ENCODE results near the gene CYYR1. TPM values are rescaled to one million over a fixed set of nuclear protein-coding genes. Genes with fewer than 3 reads are reported as not detected.

The CYYR1 gene
- total RNA-seq, 1 experiment from 2014 or later = not detected

DNA sequence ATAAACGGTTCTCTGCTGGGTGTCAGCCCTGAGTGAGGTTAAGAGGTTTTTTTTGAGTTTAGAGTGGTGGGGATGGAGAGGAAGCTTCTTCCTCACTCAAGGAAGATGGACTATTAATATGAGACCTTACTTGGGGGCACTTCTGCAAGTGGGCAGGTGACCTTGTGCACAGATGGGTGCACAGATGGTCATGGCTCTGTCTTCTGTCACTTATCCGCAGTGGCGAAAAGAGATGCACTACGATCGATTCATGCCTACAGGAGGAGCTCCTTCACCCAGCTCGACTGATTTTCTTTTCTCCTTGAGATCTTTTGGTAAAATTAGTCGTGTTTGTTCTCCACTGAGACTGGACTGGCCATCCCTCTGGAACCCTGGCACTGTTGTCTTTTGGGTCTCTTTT lies 22.9 kb upstream of the CYYR1 start:
- ATAC-seq = no peak
- POLR2A ChIA-PET (ENCODE audit: unreplicated experiment) = no interaction called here
- H2AFZ ChIP-seq (ENCODE audit: low read length) = no peak overlapping the region

DNA sequence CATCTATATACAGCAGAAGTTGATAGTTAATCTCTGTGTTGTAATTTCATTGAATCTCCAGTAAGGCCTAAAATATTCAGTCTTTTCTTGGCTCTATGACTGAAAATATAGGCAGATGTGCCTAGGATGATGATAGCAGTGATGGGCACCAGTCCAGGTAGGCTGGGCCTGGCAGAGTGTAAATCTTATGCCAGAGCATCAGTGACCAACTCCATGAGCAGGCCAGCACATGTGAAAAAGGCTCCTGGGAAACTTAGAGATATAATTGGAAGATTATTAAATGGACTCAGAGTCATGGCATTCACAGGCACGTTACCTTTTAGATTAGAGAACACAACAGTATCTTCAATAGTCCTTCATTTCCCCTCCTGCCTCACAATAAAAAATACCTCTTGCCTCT lies 20.7 kb upstream of the CYYR1 start:
- H3K9me2 ChIP-seq (replicated peaks; ENCODE audit: low read length) = no peaks in the 10 kb centered on the region
- ChIA-PET POLR2A (ENCODE audit: unreplicated experiment) (no interaction called here), CTCF (no interaction called here)
- no peaks in the 10 kb centered on the region for H4K20me1 ChIP-seq (ENCODE audit: low read length)
- no peak overlapping the region for H3K9ac ChIP-seq (ENCODE audit: low read length)
- H3K36me3 ChIP-seq (ENCODE audit: low read depth, low read length) = no peaks in the 10 kb centered on the region
- intact Hi-C loops (cut with micrococcal nuclease) = no loop called here
- ATAC-seq = no peak
- H3K4me2 ChIP-seq (ENCODE audit: low read length) = no peak overlapping the region
- H3F3A ChIP-seq (ENCODE audit: low read length, unreplicated experiment) = no peaks in the 10 kb centered on the region
- no peak for DNase-seq
- H2AFZ ChIP-seq (ENCODE audit: low read length) = no peak overlapping the region
- H3K4me1 ChIP-seq (ENCODE audit: insufficient read depth, low read length) = no peaks in the 10 kb centered on the region
- no peak overlapping the region for H3K4me3 ChIP-seq (ENCODE audit: low read length)
- no peak overlapping the region for H3K27ac ChIP-seq (ENCODE audit: low read length)
- no peaks in the 10 kb centered on the region for H3K79me2 ChIP-seq (ENCODE audit: low read length)
- H3K9me3 ChIP-seq (ENCODE audit: low read length) = no peaks in the 10 kb centered on the region
- TF ChIP-seq EZH2phosphoT487 (IDR thresholded peaks at IDR 0.05; ENCODE audit: borderline replicate concordance, low read length) = no peak
- TF ChIP-seq EZH2 (IDR thresholded peaks at IDR 0.05; ENCODE audit: low read length, unreplicated experiment) = no peak
- no TSS peak for BruUV-seq (replicated peaks)
- no peaks in the 10 kb centered on the region for H3K27me3 ChIP-seq (ENCODE audit: low read length)

More for the DNA sequence above, 22.9 kb upstream of the CYYR1 start:
- DNase-seq = no peak
- CTCF ChIA-PET = no interaction called here
- H3K79me2 ChIP-seq (ENCODE audit: low read length) = no peaks in the 10 kb centered on the region
- H3K4me3 ChIP-seq (ENCODE audit: low read length) = no peak overlapping the region
- no peaks in the 10 kb centered on the region for H3K9me2 ChIP-seq (replicated peaks; ENCODE audit: low read length)
- no TSS peak for BruUV-seq (replicated peaks)
- intact Hi-C loops (cut with micrococcal nuclease) = no loop called here
- no peaks in the 10 kb centered on the region for H4K20me1 ChIP-seq (ENCODE audit: low read length)
- no peak overlapping the region for H3K27ac ChIP-seq (ENCODE audit: low read length)
- H3K9me3 ChIP-seq (ENCODE audit: low read length) = no peaks in the 10 kb centered on the region
- no peaks in the 10 kb centered on the region for H3K4me1 ChIP-seq (ENCODE audit: insufficient read depth, low read length)
- no peaks in the 10 kb centered on the region for H3K27me3 ChIP-seq (ENCODE audit: low read length)
- no peak for TF ChIP-seq EZH2 (IDR thresholded peaks at IDR 0.05; ENCODE audit: low read length, unreplicated experiment)
- no peak for TF ChIP-seq EZH2phosphoT487 (IDR thresholded peaks at IDR 0.05; ENCODE audit: borderline replicate concordance, low read length)
- TF ChIP-seq, protein P1, sequence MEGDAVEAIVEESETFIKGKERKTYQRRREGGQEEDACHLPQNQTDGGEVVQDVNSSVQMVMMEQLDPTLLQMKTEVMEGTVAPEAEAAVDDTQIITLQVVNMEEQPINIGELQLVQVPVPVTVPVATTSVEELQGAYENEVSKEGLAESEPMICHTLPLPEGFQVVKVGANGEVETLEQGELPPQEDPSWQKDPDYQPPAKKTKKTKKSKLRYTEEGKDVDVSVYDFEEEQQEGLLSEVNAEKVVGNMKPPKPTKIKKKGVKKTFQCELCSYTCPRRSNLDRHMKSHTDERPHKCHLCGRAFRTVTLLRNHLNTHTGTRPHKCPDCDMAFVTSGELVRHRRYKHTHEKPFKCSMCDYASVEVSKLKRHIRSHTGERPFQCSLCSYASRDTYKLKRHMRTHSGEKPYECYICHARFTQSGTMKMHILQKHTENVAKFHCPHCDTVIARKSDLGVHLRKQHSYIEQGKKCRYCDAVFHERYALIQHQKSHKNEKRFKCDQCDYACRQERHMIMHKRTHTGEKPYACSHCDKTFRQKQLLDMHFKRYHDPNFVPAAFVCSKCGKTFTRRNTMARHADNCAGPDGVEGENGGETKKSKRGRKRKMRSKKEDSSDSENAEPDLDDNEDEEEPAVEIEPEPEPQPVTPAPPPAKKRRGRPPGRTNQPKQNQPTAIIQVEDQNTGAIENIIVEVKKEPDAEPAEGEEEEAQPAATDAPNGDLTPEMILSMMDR (conservative IDR thresholded peaks at IDR 0.05; ENCODE audit: low read depth, low read length) = no peak
- H3K9ac ChIP-seq (ENCODE audit: low read length) = no peak overlapping the region
- no peak overlapping the region for H3K4me2 ChIP-seq (ENCODE audit: low read length)
- H3F3A ChIP-seq (ENCODE audit: low read length, unreplicated experiment) = no peaks in the 10 kb centered on the region
- no peaks in the 10 kb centered on the region for H3K36me3 ChIP-seq (ENCODE audit: low read depth, low read length)

DNA sequence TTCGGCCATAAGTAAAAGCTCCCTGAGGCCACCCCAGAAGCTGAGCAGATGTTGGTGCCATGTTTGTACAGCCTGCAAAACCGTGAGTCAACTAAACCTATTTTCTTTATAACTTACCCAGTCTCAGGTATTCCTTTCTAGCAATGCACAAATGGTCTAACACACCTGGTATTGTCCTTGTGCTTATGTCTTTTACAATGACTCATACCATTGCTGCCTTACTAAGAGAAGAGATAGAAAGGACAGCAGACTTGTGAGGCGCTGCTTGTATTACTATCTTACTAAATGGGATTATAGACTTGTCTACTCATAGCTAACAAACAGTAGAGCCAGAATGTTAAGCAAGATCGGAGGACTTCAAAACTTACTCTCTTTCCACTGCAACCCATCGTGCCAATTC lies 18.5 kb upstream of the CYYR1 start:
- no peak overlapping the region for H3K4me3 ChIP-seq (ENCODE audit: low read length)
- no peaks in the 10 kb centered on the region for H4K20me1 ChIP-seq (ENCODE audit: low read length)
- no peak for DNase-seq
- peaks cover 14% of the 10 kb centered on the region for H3K4me1 ChIP-seq (ENCODE audit: insufficient read depth, low read length)
- ATAC-seq = no peak
- intact Hi-C loops (cut with micrococcal nuclease) = no loop called here
- no peaks in the 10 kb centered on the region for H3K9me2 ChIP-seq (replicated peaks; ENCODE audit: low read length)
- no peak for TF ChIP-seq EZH2phosphoT487 (IDR thresholded peaks at IDR 0.05; ENCODE audit: borderline replicate concordance, low read length)
- H3K9me3 ChIP-seq (ENCODE audit: low read length) = no peaks in the 10 kb centered on the region
- BruUV-seq (replicated peaks) = no TSS peak
- no peak overlapping the region for H3K9ac ChIP-seq (ENCODE audit: low read length)
- H2AFZ ChIP-seq (ENCODE audit: low read length) = no peak overlapping the region
- no peak overlapping the region for H3K4me2 ChIP-seq (ENCODE audit: low read length)
- ChIA-PET CTCF (no interaction called here), POLR2A (ENCODE audit: unreplicated experiment) (no interaction called here)
- H3F3A ChIP-seq (ENCODE audit: low read length, unreplicated experiment) = no peaks in the 10 kb centered on the region
- no peak overlapping the region for H3K27ac ChIP-seq (ENCODE audit: low read length)
- H3K27me3 ChIP-seq (ENCODE audit: low read length) = no peaks in the 10 kb centered on the region
- H3K36me3 ChIP-seq (ENCODE audit: low read depth, low read length) = no peaks in the 10 kb centered on the region
- H3K79me2 ChIP-seq (ENCODE audit: low read length) = no peaks in the 10 kb centered on the region

DNA sequence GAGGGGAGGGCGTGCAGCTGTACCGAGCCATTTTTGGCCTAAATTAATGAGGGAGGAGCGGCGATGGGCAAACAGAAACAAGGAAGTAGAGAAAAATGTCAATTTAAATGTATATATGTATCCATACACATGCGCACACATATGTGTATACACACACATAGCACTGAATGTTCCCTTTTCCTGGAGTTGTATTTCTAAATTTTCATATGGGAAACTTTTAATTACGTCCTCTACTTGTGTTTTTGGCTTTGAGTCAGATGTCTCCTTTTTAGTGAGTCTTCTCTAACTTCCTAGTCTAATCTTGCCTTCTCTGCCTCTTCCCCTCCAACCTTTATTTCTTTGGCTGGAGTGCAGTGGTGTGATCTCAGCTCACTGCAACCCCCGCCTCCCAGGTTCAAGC lies 15.4 kb upstream of the CYYR1 start:
- no TSS peak for BruUV-seq (replicated peaks)

More for the DNA sequence above, 15.4 kb upstream of the CYYR1 start:
- H3K4me2 ChIP-seq (ENCODE audit: low read length) = peak overlapping the region; percentile 69
- TF ChIP-seq, protein P1 (conservative IDR thresholded peaks at IDR 0.05; ENCODE audit: low read depth, low read length) = no peak
- TF ChIP-seq EZH2 (IDR thresholded peaks at IDR 0.05; ENCODE audit: low read length, unreplicated experiment) (no peak), EZH2phosphoT487 (IDR thresholded peaks at IDR 0.05; ENCODE audit: borderline replicate concordance, low read length) (no peak)
- intact Hi-C loops (cut with micrococcal nuclease) = loop anchor here (1.0 kb wide), 1 partner anchor 199 kb away; no protein-coding TSS in a partner anchor
- no peak overlapping the region for H3K9ac ChIP-seq (ENCODE audit: low read length)
- H3K36me3 ChIP-seq (ENCODE audit: low read depth, low read length) = no peaks in the 10 kb centered on the region
- no peaks in the 10 kb centered on the region for H4K20me1 ChIP-seq (ENCODE audit: low read length)
- peak overlapping the region; percentile 29; the same call in 1 of the 2 replicates for H2AFZ ChIP-seq (ENCODE audit: low read length)
- POLR2A ChIA-PET (ENCODE audit: unreplicated experiment) = interaction anchor here (0.7 kb wide), 1 partner anchor 431 kb away, joined by 4 read pairs; no protein-coding TSS in a partner anchor
- no peaks in the 10 kb centered on the region for H3K9me3 ChIP-seq (ENCODE audit: low read length)
- H3K27me3 ChIP-seq (ENCODE audit: low read length) = no peaks in the 10 kb centered on the region
- CTCF ChIA-PET = no interaction called here
- H3K9me2 ChIP-seq (replicated peaks; ENCODE audit: low read length) = no peaks in the 10 kb centered on the region
- DNase-seq (no peak), ATAC-seq (no peak; the same call in 1 of the 2 replicates)
- H3K4me1 ChIP-seq (ENCODE audit: insufficient read depth, low read length) = peaks cover 14% of the 10 kb centered on the region
- no peaks in the 10 kb centered on the region for H3K79me2 ChIP-seq (ENCODE audit: low read length)
- no peaks in the 10 kb centered on the region for H3F3A ChIP-seq (ENCODE audit: low read length, unreplicated experiment)
- H3K27ac ChIP-seq (ENCODE audit: low read length) = no peak overlapping the region
- H3K4me3 ChIP-seq (ENCODE audit: low read length) = peak overlapping the region; percentile 24; the same call in 1 of the 2 replicates
